Panc1 (cell line): Measurements from ENCODE around the gene ZNF322.

Source experiments
- POLR2AphosphoS5 ChIP-seq: IDR thresholded peaks from 2 replicates; pipeline ENCODE4 v1.6.1; 2012; ENCODE audit warnings: mild to moderate bottlenecking, low read depth, low read length, moderate library complexity
- SIN3A ChIP-seq: IDR thresholded peaks from 2 replicates; pipeline ENCODE4 v1.6.1; 2012; ENCODE audit warnings: low read depth, mild to moderate bottlenecking, low read length, moderate library complexity, borderline replicate concordance; ENCODE audit not compliant: insufficient read depth
- TCF7L2 ChIP-seq: IDR thresholded peaks from 2 replicates; pipeline ENCODE4 v1.6.1; 2011; ENCODE audit warnings: mild to moderate bottlenecking, low read depth, low read length, inconsistent platforms
- TF ChIP-seq, protein P1 (sequence below): fragments of 450-650 bp; IDR thresholded peaks from 2 replicates; pipeline ENCODE4 v1.5.1; 2017; ENCODE audit warnings: mild to moderate bottlenecking

- TF ChIP-seq, protein P1, sequence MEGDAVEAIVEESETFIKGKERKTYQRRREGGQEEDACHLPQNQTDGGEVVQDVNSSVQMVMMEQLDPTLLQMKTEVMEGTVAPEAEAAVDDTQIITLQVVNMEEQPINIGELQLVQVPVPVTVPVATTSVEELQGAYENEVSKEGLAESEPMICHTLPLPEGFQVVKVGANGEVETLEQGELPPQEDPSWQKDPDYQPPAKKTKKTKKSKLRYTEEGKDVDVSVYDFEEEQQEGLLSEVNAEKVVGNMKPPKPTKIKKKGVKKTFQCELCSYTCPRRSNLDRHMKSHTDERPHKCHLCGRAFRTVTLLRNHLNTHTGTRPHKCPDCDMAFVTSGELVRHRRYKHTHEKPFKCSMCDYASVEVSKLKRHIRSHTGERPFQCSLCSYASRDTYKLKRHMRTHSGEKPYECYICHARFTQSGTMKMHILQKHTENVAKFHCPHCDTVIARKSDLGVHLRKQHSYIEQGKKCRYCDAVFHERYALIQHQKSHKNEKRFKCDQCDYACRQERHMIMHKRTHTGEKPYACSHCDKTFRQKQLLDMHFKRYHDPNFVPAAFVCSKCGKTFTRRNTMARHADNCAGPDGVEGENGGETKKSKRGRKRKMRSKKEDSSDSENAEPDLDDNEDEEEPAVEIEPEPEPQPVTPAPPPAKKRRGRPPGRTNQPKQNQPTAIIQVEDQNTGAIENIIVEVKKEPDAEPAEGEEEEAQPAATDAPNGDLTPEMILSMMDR = no peak
- TF ChIP-seq POLR2AphosphoS5 = no peak
- TF ChIP-seq SIN3A = no peak
- TF ChIP-seq TCF7L2 = no peak
Measured at GRCh38 chr6:26593278-26594130, 66.0 kb downstream of the ZNF322 start.
